ENCODE data around the gene CD8B2.
"Not testable (repeated sequence)": the region's sequence is repeated elsewhere in the genome, so short reads cannot be mapped to it uniquely, and the experiment has no call there.

Gene CD8B2

GRCh38 chr2:106513391-106513790 lies 26.2 kb downstream of the CD8B2 start:
- not testable (repeated sequence) for DNase-seq

- DNase-seq: not testable (repeated sequence)
Measured at GRCh38 chr2:106514827-106515226, 27.7 kb downstream of the CD8B2 start.

- DNase-seq: peak; percentile 20
Measured at GRCh38 chr2:106516436-106516835, 29.3 kb downstream of the CD8B2 start.

DNA sequence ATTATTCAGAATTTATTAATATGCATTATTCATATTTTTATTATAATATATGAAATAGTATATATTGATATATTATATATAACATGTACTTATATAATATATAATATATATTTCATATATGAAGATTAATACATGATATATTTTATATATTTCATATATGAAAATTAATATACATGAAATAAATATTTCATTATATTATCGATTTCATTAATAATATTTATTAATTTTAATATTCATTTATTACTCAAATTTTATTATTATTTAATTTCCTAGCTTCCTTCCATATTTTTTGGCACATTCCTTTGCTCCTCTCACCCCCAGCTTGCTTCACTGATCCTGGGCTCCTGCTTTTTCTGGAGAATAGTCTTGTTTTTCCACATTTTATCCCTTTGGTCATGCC lies 29.7 kb downstream of the CD8B2 start:
- DNase-seq: no peak

- DNase-seq: no peak
Measured at GRCh38 chr2:106517329-106517728, 30.2 kb downstream of the CD8B2 start.

- DNase-seq: no peak
Measured at GRCh38 chr2:106519767-106520166, 32.6 kb downstream of the CD8B2 start.

DNA sequence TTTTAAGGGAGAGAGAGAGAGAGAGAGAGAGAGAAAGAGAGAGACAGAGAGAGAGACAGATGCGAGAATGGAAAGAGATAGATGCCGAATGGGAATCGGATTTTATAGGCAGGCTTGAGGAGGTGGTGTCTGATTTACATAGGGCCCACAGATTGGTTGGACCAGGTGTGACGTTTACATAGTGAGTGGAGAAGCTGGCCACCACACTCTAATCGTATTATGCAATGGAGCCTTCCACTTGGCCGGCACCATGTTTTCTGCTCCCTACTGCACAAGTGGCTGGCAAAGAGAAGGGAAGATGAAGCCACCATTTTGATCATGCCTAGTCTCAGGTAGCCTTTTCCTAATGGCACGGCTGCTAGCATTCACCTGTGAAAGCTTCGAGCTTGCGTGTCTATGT lies 33.9 kb downstream of the CD8B2 start:
- no peak for DNase-seq

- peak; percentile 30 for DNase-seq
Measured at GRCh38 chr2:106523976-106524665, 37.0 kb downstream of the CD8B2 start.

GRCh38 chr2:106530866-106531265 lies 43.7 kb downstream of the CD8B2 start:
- DNase-seq: no peak

DNA sequence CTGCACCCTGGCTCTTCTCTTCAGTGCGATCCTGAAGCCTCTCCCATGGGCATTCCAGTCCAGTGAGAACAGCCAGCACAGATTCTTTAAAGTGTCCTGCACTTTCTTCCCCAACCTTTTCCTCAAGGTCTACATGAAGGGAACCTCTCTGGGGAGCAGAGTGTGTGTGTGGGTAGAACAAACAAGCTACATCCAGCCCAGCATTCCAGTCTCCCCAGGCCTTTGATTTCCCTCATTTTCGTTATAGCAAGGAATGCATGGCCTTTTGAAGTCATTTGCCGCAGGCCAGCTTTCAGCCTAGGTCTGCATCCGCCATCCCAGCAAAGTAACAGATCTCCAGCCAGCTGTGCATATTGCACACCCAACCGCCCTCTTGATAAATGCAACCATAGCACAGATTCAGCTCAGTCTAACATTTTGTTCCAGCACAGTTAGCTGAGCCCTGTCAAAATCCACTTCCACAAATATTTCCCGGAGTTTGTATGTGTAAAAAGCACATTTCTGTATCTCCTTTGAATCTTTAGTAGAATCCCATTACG lies 44.6 kb downstream of the CD8B2 start:
- no peak for DNase-seq

GRCh38 chr2:106532236-106532635 lies 45.1 kb downstream of the CD8B2 start:
- DNase-seq: no peak

DNA sequence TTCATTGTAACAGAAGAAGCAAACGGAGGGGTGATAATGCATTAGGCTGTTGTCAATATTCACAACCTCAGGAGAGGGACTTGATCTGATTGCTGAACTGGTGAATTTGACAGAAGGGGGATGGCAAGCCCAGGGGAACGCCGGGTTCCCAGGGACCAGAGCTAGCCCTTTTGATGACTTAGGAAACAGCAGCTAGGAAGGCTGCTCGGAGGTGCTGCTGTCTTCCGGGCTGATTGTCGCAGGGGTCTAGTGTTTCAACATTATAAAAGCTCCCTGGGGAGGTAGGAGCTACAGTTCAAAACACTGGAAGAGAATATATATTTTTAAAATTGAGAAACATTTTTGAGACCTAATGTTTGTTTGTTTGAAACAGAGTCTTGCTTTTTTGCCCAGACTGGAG lies 47.3 kb downstream of the CD8B2 start:
- DNase-seq: no peak

DNA sequence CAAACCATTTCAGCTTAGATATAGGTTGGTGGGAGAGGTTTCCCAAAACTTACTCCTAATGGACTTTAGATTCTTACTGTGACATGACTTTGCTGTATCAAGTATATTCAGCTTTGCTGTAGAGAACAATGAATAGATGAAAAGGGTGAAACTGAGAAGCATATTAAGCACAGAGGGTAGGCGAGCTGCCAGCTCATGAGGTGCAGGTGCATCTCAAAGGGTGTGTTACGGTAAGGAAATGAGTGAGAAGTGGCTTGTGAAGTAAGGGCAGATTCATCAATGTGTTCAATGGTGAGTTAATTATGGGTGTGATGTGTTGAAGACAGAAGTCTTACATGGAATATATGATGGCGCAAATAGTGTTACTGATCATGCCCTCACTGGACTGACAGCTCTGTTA lies 49.3 kb downstream of the CD8B2 start:
- DNase-seq: no peak

- no peak for DNase-seq
Measured at GRCh38 chr2:106537047-106537446, 49.9 kb downstream of the CD8B2 start.

DNA sequence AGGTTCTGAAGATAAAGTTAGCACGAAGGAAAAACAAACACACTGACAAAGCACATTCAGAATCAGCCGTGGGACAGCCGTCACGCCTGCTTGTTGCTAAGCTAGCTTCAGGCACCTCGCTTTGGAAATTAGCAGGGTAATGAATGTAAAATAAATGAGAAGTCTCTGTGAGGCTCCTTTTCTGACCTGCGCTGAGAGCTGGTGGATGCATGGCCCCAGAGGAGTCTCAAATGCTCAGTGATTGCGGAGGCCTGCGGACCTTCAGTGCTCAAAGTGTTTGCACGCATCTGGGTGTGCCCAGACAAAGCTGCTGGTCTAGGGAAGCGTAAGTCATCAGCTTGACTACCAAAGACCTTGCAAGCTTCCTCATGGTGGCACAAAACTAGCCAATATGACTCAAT lies 50.6 kb downstream of the CD8B2 start:
- DNase-seq: no peak

DNA sequence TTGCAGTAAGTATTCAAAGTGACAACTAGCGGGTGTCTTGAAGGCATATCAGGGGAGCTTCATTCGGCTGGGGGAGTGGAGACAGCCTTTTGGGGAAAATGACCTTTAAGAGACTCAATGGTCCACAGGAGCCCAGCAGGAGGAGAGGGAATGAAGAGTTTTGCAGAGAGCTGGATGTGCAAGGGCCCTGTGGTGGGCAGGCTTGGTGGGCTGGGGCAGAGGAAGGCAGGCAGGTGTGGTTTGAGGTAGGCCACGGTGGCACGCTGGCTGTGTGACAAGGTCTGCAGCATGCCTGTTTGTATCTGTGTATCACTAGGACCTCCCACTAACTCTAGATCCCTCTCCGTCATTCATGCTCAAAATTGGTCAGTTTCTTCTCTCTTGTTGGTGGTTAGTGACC lies 53.7 kb downstream of the CD8B2 start:
- no peak for DNase-seq

- no peak for DNase-seq
Measured at GRCh38 chr2:106541333-106541732, 54.2 kb downstream of the CD8B2 start.

GRCh38 chr2:106542746-106543359 lies 55.7 kb downstream of the CD8B2 start:
- peak; percentile 87 for DNase-seq

DNA sequence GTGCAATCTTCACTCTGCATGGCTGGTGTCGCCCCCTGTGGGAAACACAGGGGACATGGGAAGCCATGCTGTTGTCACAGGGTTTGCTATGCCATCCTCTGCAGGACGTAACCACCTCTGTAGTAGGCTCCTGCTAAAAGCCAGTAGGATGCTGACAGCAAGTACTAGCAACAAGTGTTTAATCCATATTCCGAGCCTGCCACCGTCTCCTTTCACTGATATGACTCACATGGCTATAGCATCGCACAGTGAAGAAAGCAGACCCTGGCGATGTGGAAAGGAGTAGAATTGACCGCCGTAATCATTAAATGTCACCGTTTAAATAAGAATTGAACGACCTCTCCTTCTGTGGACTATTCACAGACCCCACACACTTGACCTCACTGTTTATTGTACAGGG lies 57.8 kb downstream of the CD8B2 start:
- DNase-seq: no peak

DNA sequence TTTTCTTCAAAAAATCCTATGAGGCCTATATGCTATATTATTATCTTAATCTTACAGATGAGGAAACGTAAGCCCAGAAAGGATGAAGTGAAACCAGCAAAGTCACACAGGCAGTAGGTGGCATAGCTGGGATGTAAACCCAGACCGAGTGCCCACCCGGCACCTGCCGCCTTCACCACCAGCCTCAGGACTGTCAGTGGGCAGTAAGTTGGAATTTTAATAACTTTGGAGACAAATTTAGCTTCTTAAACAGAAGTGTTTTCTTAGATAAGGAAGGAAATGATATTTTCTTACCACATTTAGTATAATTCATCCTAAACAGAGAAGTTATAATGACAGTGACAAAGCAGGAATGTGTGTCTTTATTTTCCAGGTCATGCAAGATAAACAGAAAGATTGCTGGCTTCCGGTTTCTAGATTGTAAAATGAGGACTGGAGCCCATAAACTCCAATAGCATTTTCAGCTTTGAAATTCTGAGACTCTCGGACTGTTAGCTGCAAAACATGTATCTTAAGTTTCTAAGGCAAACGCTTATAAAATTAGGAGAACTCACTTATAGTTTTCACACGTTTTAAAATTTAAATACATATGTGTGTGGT lies 59.3 kb downstream of the CD8B2 start:
- no peak for DNase-seq

DNA sequence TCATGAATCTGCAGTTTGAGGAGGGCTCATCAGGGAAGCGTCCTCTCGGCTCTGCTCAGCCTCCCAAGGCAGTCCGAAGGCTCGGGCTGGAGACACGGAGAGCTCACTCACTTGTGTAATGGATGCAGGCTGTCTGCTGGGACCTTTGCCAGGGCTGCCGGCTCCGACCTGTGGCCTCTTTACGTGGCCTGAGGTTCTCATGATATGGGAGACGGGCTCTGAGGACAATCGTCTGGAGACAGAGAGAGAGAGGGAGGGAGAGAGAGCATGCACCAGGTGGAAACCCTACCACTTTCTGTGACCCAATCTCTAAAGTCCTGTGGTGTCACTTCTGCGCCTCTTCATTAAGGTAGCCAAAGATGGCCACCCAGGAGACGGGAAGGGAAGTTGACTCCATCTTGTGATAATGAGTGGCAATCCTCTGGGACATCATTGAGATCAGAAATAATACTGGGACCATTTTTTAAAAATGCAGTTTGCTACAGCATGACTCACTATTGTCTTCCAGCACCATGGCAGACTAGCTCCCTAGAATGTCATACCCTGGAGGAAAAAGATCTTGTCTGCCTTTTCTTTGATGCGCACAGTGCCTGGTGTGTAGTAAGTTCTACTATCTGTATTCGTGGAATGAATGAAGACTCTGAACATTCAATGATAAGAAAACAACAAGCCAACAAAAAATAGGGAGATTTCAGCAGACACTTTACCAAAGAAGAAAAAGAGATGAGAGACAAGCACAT lies 60.2 kb downstream of the CD8B2 start:
- DNase-seq: no peak

DNA sequence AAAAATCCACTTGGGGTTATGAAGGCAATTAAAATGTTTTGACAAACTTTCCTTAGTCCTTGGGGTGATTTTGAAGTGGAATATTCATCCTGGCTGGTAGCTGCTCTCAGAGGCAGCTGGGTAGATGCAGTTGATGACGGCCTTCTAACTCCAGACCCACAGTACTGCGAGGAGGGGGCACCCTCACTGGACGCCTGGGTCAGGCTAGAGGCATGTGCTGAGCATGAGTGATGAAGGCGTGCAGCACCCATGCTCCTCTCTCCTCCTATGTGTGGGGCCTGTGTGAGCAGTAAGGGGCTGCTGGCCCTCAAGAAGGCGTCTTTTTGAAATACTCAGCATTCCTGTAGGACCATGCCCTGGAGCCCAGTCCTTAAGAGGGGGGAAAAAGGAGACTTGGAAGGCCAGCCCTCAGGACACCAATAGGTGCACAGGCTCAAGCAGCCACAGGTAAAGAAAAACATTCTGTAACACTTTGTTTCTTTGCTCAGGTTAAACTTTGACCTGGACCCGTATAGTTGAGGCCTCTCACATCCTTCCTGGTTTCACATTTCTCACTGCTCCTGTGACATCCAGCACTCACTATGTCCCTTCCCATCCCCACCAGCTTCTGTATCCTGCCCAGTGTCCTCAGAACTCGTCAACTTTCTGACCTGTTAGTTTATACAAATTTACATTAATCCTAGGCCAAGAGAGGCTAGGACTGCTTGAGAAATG lies 64.4 kb downstream of the CD8B2 start:
- DNase-seq: no peak

GRCh38 chr2:106552921-106553320 lies 65.8 kb downstream of the CD8B2 start:
- no peak for DNase-seq
